Measurements from ENCODE around the gene PTPN18. TPM values are rescaled to one million over a fixed set of nuclear protein-coding genes. Genes with fewer than 3 reads are reported as not detected.

The PTPN18 gene
- total and polyA plus RNA-seq, 2 donors: 9.2 to 29.3 TPM

- Histone ChIP-seq H3K4me1 (ENCODE audit: control insufficient read depth in 2 of 2, insufficient read depth in 2 of 2, low read length in 2 of 2) (peaks cover 8 to 11% of the 10 kb centered on the region in 2 donors), H3K36me3 (ENCODE audit: control insufficient read depth in 2 of 2, insufficient read depth in 2 of 2, low read length in 1 of 2) (peaks cover 42 to 43% of the 10 kb centered on the region in 2 donors), H3K4me3 (ENCODE audit: low read length in 2 of 2) (no peak overlapping the region), H3K27me3 (ENCODE audit: control insufficient read depth in 2 of 2, insufficient read depth in 1 of 2, low read length in 1 of 2) (no peaks in the 10 kb centered on the region), H3K9me3 (ENCODE audit: control insufficient read depth in 2 of 2, insufficient read depth in 1 of 2, low read length in 1 of 2) (no peaks in the 10 kb centered on the region), H3K27ac (ENCODE audit: low read depth in 1 of 2, low read length in 1 of 2) (no peak overlapping the region)
- 97% methylated on average over 21 of the region's 21 CpGs for WGBS
- DNase-seq (ENCODE audit: low read depth in 6 of 9, low spot score in 9 of 9): no peak
These were observed 10.2 kb upstream of the PTPN18 start for GRCh38 chr2:130345611-130346010.

- Histone ChIP-seq H3K9me3 (ENCODE audit: control insufficient read depth in 2 of 2, insufficient read depth in 1 of 2, low read length in 1 of 2) (no peaks in the 10 kb centered on the region), H3K27ac (ENCODE audit: low read depth in 1 of 2, low read length in 1 of 2) (no peak overlapping the region), H3K36me3 (ENCODE audit: control insufficient read depth in 2 of 2, insufficient read depth in 2 of 2, low read length in 1 of 2) (peaks cover 40 to 43% of the 10 kb centered on the region in 2 donors), H3K4me1 (ENCODE audit: control insufficient read depth in 2 of 2, insufficient read depth in 2 of 2, low read length in 2 of 2) (peaks cover 5 to 11% of the 10 kb centered on the region in 2 donors), H3K27me3 (ENCODE audit: control insufficient read depth in 2 of 2, insufficient read depth in 1 of 2, low read length in 1 of 2) (no peaks in the 10 kb centered on the region), H3K4me3 (ENCODE audit: low read length in 2 of 2) (no peak overlapping the region)
- DNase-seq (ENCODE audit: low read depth in 6 of 9, low spot score in 9 of 9): no peak
- 97% methylated on average over 26 of the region's 26 CpGs for WGBS
These were observed 9.7 kb upstream of the PTPN18 start for GRCh38 chr2:130346041-130346740.

- DNase-seq (ENCODE audit: low read depth in 6 of 9, low spot score in 9 of 9): no peak
- H3K36me3 ChIP-seq (ENCODE audit: control insufficient read depth in 2 of 2, insufficient read depth in 2 of 2, low read length in 1 of 2): peaks cover 40 to 43% of the 10 kb centered on the region in 2 donors
- no peaks in the 10 kb centered on the region for H3K27me3 ChIP-seq (ENCODE audit: control insufficient read depth in 2 of 2, insufficient read depth in 1 of 2, low read length in 1 of 2)
- no peak overlapping the region for H3K27ac ChIP-seq (ENCODE audit: low read depth in 1 of 2, low read length in 1 of 2)
- peaks cover 4 to 9% of the 10 kb centered on the region in 2 donors for H3K4me1 ChIP-seq (ENCODE audit: control insufficient read depth in 2 of 2, insufficient read depth in 2 of 2, low read length in 2 of 2)
- no peak overlapping the region for H3K4me3 ChIP-seq (ENCODE audit: low read length in 2 of 2)
- no peaks in the 10 kb centered on the region for H3K9me3 ChIP-seq (ENCODE audit: control insufficient read depth in 2 of 2, insufficient read depth in 1 of 2, low read length in 1 of 2)
- 94% methylated on average over 4 of the region's 4 CpGs for WGBS
These were observed 9.2 kb upstream of the PTPN18 start for GRCh38 chr2:130346741-130347066.

GRCh38 chr2:130347220-130347925, 8.5 kb upstream of the PTPN18 start:
- no peak overlapping the region for H3K27ac ChIP-seq (ENCODE audit: low read depth in 1 of 2, low read length in 1 of 2)
- H3K27me3 ChIP-seq (ENCODE audit: control insufficient read depth in 2 of 2, insufficient read depth in 1 of 2, low read length in 1 of 2): no peaks in the 10 kb centered on the region
- peaks cover 40 to 43% of the 10 kb centered on the region in 2 donors for H3K36me3 ChIP-seq (ENCODE audit: control insufficient read depth in 2 of 2, insufficient read depth in 2 of 2, low read length in 1 of 2)
- H3K4me3 ChIP-seq (ENCODE audit: low read length in 2 of 2): no peak overlapping the region
- DNase-seq (ENCODE audit: low read depth in 6 of 9, low spot score in 9 of 9): no peak
- H3K9me3 ChIP-seq (ENCODE audit: control insufficient read depth in 2 of 2, insufficient read depth in 1 of 2, low read length in 1 of 2): no peaks in the 10 kb centered on the region
- WGBS: 97% methylated on average over 7 of the region's 7 CpGs
- peaks cover 4 to 9% of the 10 kb centered on the region in 2 donors for H3K4me1 ChIP-seq (ENCODE audit: control insufficient read depth in 2 of 2, insufficient read depth in 2 of 2, low read length in 2 of 2)

- peaks cover 40 to 43% of the 10 kb centered on the region in 2 donors for H3K36me3 ChIP-seq (ENCODE audit: control insufficient read depth in 2 of 2, insufficient read depth in 2 of 2, low read length in 1 of 2)
- WGBS: 96% methylated on average over 3 of the region's 3 CpGs
These were observed 6.7 kb upstream of the PTPN18 start for GRCh38 chr2:130349174-130349573.

GRCh38 chr2:130351711-130352110, 4.1 kb upstream of the PTPN18 start:
- H3K36me3 ChIP-seq (ENCODE audit: control insufficient read depth in 2 of 2, insufficient read depth in 2 of 2, low read length in 1 of 2): peaks cover 15 to 19% of the 10 kb centered on the region in 2 donors
- WGBS: 61% methylated on average over 7 of the region's 7 CpGs
- no peak overlapping the region for H3K4me3 ChIP-seq (ENCODE audit: low read length in 2 of 2)
- H3K4me1 ChIP-seq (ENCODE audit: control insufficient read depth in 2 of 2, insufficient read depth in 2 of 2, low read length in 2 of 2): peaks cover 0 to 6% of the 10 kb centered on the region in 2 donors
- peaks cover 12 to 26% of the 10 kb centered on the region in 2 donors for H3K27me3 ChIP-seq (ENCODE audit: control insufficient read depth in 2 of 2, insufficient read depth in 1 of 2, low read length in 1 of 2)
- H3K9me3 ChIP-seq (ENCODE audit: control insufficient read depth in 2 of 2, insufficient read depth in 1 of 2, low read length in 1 of 2): no peaks in the 10 kb centered on the region
- DNase-seq (ENCODE audit: low read depth in 6 of 9, low spot score in 9 of 9): no peak
- no peak overlapping the region for H3K27ac ChIP-seq (ENCODE audit: low read depth in 1 of 2, low read length in 1 of 2)

More at GRCh38 chr2:130349174-130349573, 6.7 kb upstream of the PTPN18 start:
- H3K9me3 ChIP-seq (ENCODE audit: control insufficient read depth in 2 of 2, insufficient read depth in 1 of 2, low read length in 1 of 2): no peaks in the 10 kb centered on the region
- H3K27me3 ChIP-seq (ENCODE audit: control insufficient read depth in 2 of 2, insufficient read depth in 1 of 2, low read length in 1 of 2): peaks cover 0 to 2% of the 10 kb centered on the region in 2 donors
- H3K4me1 ChIP-seq (ENCODE audit: control insufficient read depth in 2 of 2, insufficient read depth in 2 of 2, low read length in 2 of 2): no peaks in the 10 kb centered on the region
- H3K4me3 ChIP-seq (ENCODE audit: low read length in 2 of 2): no peak overlapping the region
- DNase-seq (ENCODE audit: low read depth in 6 of 9, low spot score in 9 of 9): no peak
- H3K27ac ChIP-seq (ENCODE audit: low read depth in 1 of 2, low read length in 1 of 2): no peak overlapping the region

GRCh38 chr2:130352237-130352636, 3.6 kb upstream of the PTPN18 start:
- 83% methylated on average over 7 of the region's 7 CpGs for WGBS
- Histone ChIP-seq H3K27ac (ENCODE audit: low read depth in 1 of 2, low read length in 1 of 2) (no peak overlapping the region), H3K27me3 (ENCODE audit: control insufficient read depth in 2 of 2, insufficient read depth in 1 of 2, low read length in 1 of 2) (peaks cover 16 to 31% of the 10 kb centered on the region in 2 donors), H3K9me3 (ENCODE audit: control insufficient read depth in 2 of 2, insufficient read depth in 1 of 2, low read length in 1 of 2) (no peaks in the 10 kb centered on the region), H3K36me3 (ENCODE audit: control insufficient read depth in 2 of 2, insufficient read depth in 2 of 2, low read length in 1 of 2) (peaks cover 13% of the 10 kb centered on the region in 2 donors), H3K4me1 (ENCODE audit: control insufficient read depth in 2 of 2, insufficient read depth in 2 of 2, low read length in 2 of 2) (peaks cover 0 to 6% of the 10 kb centered on the region in 2 donors), H3K4me3 (ENCODE audit: low read length in 2 of 2) (no peak overlapping the region)
- no peak for DNase-seq (ENCODE audit: low read depth in 6 of 9, low spot score in 9 of 9)

- Histone ChIP-seq H3K4me1 (ENCODE audit: control insufficient read depth in 2 of 2, insufficient read depth in 2 of 2, low read length in 2 of 2) (peaks cover 0 to 6% of the 10 kb centered on the region in 2 donors), H3K36me3 (ENCODE audit: control insufficient read depth in 2 of 2, insufficient read depth in 2 of 2, low read length in 1 of 2) (peaks cover under 1 to 2% of the 10 kb centered on the region in 2 donors), H3K9me3 (ENCODE audit: control insufficient read depth in 2 of 2, insufficient read depth in 1 of 2, low read length in 1 of 2) (no peaks in the 10 kb centered on the region), H3K4me3 (ENCODE audit: low read length in 2 of 2) (no peak overlapping the region), H3K27ac (ENCODE audit: low read depth in 1 of 2, low read length in 1 of 2) (no peak overlapping the region), H3K27me3 (ENCODE audit: control insufficient read depth in 2 of 2, insufficient read depth in 1 of 2, low read length in 1 of 2) (peaks cover 16 to 39% of the 10 kb centered on the region in 2 donors)
- WGBS: 97% methylated on average over 7 of the region's 7 CpGs
- no peak for DNase-seq (ENCODE audit: low read depth in 6 of 9, low spot score in 9 of 9)
These were observed 2.3 kb upstream of the PTPN18 start for GRCh38 chr2:130353291-130354138.

- Histone ChIP-seq H3K27me3 (ENCODE audit: control insufficient read depth in 2 of 2, insufficient read depth in 1 of 2, low read length in 1 of 2) (peaks cover 16 to 45% of the 10 kb centered on the region in 2 donors), H3K4me3 (ENCODE audit: low read length in 2 of 2) (no peak overlapping the region), H3K27ac (ENCODE audit: low read depth in 1 of 2, low read length in 1 of 2) (no peak overlapping the region), H3K9me3 (ENCODE audit: control insufficient read depth in 2 of 2, insufficient read depth in 1 of 2, low read length in 1 of 2) (no peaks in the 10 kb centered on the region), H3K36me3 (ENCODE audit: control insufficient read depth in 2 of 2, insufficient read depth in 2 of 2, low read length in 1 of 2) (peaks cover 0 to 2% of the 10 kb centered on the region in 2 donors), H3K4me1 (ENCODE audit: control insufficient read depth in 2 of 2, insufficient read depth in 2 of 2, low read length in 2 of 2) (peaks cover 0 to 6% of the 10 kb centered on the region in 2 donors)
- 91% methylated on average over 1 of the region's 1 CpG for WGBS
- no peak for DNase-seq (ENCODE audit: low read depth in 6 of 9, low spot score in 9 of 9)
These were observed 1.8 kb upstream of the PTPN18 start for GRCh38 chr2:130354139-130354428.

Measured in thymus (tissue), 11 donors.